D721Med (cell line): ENCODE measurements around the gene PLEKHA5.

Experiments
- DNase-seq: peaks from one replicate; pipeline ENCODE4 v3.0.0; 2011; ENCODE audit warnings: low spot score; ENCODE audit not compliant: insufficient read length
- FAIRE-seq: peaks from 2 replicates; lab custom pipeline; 2011; peaks lifted over from hg19 to GRCh38; lab: Jason Lieb, UNC
- TF ChIP-seq, protein P1 (sequence below): IDR thresholded peaks from 2 replicates; pipeline ENCODE4 v1.5.1; 2012; ENCODE audit warnings: mild to moderate bottlenecking, control low read depth; ENCODE audit not compliant: insufficient read depth; ENCODE audit errors: missing control alignments

The PLEKHA5 gene

GRCh38 chr12:19311165-19311564 is 181.6 kb downstream of the PLEKHA5 start:
- FAIRE-seq (no peak), DNase-seq (no peak)
- TF ChIP-seq, protein P1, sequence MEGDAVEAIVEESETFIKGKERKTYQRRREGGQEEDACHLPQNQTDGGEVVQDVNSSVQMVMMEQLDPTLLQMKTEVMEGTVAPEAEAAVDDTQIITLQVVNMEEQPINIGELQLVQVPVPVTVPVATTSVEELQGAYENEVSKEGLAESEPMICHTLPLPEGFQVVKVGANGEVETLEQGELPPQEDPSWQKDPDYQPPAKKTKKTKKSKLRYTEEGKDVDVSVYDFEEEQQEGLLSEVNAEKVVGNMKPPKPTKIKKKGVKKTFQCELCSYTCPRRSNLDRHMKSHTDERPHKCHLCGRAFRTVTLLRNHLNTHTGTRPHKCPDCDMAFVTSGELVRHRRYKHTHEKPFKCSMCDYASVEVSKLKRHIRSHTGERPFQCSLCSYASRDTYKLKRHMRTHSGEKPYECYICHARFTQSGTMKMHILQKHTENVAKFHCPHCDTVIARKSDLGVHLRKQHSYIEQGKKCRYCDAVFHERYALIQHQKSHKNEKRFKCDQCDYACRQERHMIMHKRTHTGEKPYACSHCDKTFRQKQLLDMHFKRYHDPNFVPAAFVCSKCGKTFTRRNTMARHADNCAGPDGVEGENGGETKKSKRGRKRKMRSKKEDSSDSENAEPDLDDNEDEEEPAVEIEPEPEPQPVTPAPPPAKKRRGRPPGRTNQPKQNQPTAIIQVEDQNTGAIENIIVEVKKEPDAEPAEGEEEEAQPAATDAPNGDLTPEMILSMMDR = no peak

- FAIRE-seq (no peak), DNase-seq (no peak)
- TF ChIP-seq, protein P1 = no peak
Observed at GRCh38 chr12:19312637-19313036, 183.1 kb downstream of the PLEKHA5 start.

DNA sequence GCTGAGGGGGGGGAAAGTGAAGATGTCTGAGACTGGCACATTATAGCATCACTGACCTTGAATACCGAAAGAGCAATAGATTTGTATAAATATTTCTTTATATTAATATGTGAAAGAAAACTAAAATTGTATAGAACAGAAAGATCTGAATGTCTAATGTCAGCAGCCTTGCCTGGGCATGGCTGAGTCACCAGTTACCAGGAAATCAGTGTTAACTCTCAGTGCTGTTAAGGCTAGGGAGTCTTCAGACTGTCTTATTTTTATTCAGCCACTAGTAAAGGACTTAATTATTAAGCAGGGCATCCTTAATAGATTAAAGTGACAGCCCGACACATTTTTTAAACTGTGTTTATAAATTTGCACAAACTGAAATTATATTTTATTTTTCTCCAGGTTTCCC is 186.9 kb downstream of the PLEKHA5 start:
- DNase-seq = no peak
- no peak for FAIRE-seq
- TF ChIP-seq, protein P1 = no peak

DNA sequence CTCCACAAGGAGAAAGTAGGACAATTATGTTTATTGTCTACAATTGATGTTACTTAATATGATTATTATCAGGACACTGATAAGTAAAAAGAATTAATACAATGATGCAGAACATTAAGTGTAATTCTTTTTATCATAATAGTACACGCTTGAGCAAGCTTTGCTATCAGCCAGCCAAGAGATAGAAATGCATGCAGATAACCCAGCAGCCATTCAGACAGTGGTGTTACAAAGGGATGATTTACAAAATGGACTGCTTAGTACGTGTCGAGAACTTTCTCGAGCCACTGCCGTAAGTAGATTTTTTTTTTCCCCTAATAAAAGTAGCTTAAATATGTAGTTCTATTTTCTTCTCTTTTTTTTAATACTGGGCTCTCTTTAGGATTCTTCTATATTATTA is 192.8 kb downstream of the PLEKHA5 start:
- no peak for FAIRE-seq
- TF ChIP-seq, protein P1 = no peak

GRCh38 chr12:19323805-19324204 is 194.3 kb downstream of the PLEKHA5 start:
- DNase-seq (no peak), FAIRE-seq (no peak)
- TF ChIP-seq, protein P1 = no peak

More for the DNA sequence above, 192.8 kb downstream of the PLEKHA5 start:
- DNase-seq = no peak

GRCh38 chr12:19326102-19326501 is 196.6 kb downstream of the PLEKHA5 start:
- TF ChIP-seq, protein P1 = no peak
- FAIRE-seq (no peak), DNase-seq (no peak)

DNA sequence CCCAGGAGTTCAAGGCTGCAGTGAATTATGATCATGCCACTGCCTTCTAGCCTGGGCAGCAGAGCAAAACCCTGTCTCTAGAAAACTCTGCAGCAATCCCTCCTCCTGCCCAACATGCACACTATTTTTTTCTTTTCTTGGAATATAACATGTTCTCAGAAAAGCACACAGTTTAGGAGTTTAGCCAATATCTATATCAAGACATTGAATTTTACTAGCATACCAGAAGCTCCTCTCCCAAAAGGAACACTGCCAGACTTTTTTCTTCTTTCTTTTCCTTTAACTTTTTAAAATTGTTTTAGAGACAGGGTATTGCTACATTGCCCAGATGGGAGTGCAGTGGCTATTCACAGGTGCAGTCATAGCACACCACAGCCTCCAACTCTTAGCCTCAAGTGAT is 202.7 kb downstream of the PLEKHA5 start:
- DNase-seq = no peak
- TF ChIP-seq, protein P1 = no peak
- no peak for FAIRE-seq
